GM18907 (cell line): ENCODE results near the gene ZNF343.
A peak's percentile ranks its signal among the peaks of the same experiment; 100 is the strongest.
"Not testable (repeated sequence)": the region's sequence is repeated elsewhere in the genome, so short reads cannot be mapped to it uniquely, and the experiment has no call there.

Source experiments
- ATAC-seq: cut with Tn5 transposase; IDR thresholded peaks from one replicate; pipeline ENCODE4 v1.9.1; 2021; ENCODE audit warnings: mild to moderate bottlenecking, moderate library complexity; ENCODE audit not compliant: unreplicated experiment

Gene ZNF343

DNA sequence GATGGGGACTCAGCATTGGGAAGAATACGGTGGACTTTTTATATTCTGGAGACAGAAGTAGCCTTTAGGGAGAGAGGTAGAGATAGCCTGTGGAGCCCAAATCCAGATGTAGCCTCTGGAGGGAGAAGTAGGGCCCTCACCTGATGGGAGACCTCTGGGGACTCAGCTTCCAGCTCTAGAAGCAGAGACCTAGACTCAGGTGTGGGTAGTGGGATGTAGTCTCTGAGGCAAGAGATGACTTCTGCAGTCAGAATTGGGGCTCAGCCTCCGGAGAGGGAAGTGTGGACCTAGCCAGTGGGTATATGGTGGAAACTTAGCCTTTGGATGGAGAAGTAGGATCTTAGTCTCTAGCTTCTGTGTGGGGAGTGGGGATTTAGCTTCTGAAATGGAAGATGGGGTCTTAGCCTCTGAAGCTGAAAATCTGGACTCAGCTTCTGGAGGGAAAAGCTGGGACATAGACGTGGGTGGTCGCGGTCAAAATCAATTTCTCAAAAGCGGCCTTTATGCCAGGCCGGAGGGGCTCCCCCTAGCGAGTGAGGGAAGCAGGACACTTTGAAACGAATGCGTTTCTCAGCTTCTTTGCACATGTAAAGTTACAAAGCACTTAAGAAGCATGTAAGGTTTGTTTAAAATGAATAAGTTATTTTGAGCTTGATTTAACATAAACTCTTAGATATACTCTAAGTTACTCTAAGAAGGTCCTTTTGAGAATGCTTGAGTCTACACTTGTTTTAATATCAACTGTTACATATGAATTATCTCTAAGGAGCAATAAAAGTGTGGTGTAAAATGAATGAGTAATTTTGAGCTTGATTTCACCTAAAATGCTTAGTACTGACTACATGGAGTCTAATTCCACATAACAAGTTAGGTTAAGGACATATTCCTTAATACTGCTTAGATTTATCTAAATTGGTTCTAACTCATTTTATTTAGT lies 12.9 kb upstream of the ZNF343 start:
- ATAC-seq: no peak

DNA sequence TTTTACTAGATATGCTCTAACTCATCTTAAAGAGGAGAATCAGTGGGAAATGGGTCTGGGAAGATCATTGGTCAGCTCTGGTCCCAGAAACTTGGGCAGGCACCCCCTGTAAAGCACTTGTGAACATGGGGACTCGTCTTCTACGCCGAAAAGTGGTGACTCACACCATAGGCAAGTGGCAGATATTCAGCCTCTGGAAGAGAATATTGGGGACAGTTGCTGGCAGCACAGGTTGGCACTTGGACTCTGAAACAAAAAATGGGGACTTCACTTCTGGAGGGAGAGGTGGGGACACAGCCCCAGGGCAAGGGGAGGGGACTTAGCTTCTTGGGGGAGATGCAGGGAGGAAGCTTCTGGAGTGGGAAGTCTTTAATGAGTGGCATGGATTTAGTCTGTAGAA lies 11.9 kb upstream of the ZNF343 start:
- no peak for ATAC-seq

DNA sequence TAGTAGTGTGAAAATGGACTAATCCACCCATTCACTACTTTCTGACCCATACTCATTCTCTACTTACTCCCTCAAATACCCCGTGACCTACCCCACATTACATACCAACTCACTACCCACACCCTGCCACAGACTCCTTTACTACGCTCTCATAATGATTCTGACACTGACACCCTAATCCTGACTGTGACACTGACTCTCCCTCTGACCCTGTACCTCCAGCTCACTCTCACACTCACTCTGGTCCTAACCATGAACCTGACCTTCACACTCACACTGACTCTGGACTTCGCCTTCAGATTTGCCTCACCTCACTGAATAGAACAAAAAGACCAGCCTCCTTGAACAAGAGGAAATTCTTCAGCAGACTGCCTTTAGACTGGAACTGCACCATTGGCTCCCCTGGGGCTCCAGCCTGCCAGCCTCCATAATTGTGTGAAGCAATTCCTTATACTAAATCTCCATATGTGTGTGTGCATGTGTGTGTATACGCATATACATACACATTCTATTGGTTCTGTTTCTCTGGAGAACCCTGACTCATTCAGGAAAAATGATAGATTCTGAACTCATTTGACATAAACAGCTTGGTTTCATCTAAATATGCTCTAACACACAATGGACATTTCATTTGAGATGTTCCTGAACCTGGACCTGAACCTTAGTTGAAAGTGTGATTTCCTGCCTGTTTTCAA lies 10.5 kb upstream of the ZNF343 start:
- no peak for ATAC-seq

DNA sequence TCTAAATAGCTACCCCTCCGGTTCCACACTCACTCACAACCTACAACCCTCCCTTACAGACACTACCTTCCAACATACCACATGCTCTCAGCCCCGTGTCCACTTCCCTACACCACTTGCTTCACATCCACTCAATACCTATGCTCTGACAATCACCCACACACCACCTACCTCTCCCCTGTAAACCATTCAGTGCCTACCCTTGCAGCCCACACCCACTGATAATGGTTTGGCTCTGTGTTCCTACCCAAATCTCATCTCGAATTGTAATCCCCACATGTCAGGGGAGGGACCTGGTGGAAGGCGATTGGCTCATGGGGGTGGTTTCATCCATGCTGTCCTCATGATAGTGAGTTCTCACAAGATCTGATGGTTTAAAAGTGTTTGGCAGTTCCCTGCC lies 9.8 kb upstream of the ZNF343 start:
- no peak for ATAC-seq

GRCh38 chr20:2518096-2518495 lies 9.4 kb upstream of the ZNF343 start:
- ATAC-seq: no peak

DNA sequence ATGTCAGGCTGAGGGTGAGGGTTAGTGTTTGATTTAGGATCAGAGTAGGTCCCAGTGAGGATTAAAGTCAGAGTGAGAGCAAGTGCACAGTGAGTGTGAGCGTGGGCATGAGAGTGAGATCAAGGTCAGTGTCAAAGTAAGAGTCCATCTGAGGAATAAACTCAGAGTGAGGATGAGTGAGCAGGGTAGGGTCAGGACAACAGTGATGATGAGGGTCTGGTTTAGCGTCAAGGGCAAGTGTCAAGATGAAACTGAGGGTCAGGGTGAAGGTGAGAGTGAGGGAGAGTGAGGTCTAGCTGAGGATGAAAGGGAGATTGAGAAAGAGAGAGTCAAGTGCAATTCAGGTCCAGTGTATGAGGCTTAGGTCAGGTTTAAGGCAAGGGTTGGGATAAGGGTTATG lies 7.7 kb upstream of the ZNF343 start:
- ATAC-seq: no peak

DNA sequence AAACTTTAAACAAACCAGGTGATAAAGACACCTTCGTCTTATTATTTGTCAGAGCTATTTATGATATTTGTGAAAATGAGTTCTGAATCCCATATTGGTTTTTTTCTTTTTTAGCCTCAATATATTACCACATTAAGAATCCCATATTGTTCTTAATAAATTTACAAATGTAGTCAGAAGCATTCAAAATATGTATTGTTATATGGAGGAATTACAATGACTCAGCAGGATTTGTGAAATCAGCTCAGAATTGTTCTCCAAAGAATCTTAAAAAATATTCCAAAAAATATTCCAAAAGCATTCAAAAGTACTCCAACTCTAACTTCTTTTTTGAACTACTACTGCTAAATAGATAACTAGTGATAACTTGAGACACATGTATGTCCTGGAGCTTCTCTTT lies 6.5 kb upstream of the ZNF343 start:
- no peak for ATAC-seq

- ATAC-seq: no peak
These were observed 1.1 kb upstream of the ZNF343 start for GRCh38 chr20:2509794-2510193.

- ATAC-seq: no peak
These were observed 710 bp upstream of the ZNF343 start for GRCh38 chr20:2509468-2509781.

DNA sequence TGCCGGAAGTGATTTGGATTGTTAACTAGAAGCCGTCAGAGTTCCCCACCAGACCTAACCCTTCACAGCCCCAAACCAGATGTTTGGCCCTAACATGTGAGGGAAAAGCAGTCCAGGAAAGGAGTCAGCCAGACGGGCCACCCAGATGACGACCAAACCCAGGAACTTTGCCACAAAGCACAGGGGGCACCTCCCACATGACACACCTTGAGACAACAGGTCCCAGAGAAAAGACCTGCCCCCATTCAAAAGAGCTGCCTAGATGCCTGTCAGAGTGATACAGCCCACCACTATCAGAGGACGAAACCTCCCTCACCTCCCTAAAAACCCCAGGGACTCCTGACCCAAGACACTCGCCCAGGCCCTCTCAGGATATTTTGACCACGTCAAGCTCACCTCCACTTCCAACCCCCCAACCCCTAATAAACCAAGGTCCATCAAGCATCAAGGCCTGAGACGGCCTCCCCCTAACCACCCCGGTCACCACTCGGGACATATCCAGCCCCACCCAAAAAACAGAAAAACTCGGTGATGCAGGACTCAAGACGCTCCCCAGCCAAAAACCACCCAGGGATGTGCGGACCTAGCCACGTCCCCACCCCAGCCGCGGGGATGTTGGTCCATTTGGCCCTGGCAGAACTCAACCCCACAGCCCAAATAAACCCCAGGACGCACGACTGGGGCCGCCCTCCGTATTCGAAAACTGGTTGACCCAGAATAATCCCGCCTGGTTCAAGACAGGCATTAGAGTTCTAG lies 662 bp downstream of the ZNF343 start:
- ATAC-seq: peak; percentile 26

DNA sequence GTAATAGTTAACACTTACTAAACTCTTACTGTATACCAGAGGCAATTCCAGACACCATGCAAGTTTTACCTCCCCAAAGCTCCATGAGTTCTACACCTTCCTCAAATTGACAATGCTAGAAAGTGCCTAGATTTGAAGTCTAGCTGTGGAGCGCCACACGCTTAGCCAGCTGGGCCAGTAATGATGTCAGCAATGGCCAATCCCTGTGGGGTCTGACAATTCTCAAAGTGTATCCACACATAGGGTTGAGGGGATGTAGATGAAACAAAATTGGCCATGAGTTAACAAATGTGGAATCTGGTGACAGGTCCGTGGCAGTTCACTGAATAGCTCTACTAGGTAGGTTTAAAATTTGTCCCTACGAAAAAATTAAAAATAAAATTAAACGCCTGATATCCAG lies 1.3 kb downstream of the ZNF343 start:
- no peak for ATAC-seq

- not testable (repeated sequence) for ATAC-seq
These were observed 2.3 kb downstream of the ZNF343 start for GRCh38 chr20:2506426-2506825.

- not testable (repeated sequence) for ATAC-seq
These were observed 3.9 kb downstream of the ZNF343 start for GRCh38 chr20:2504803-2505202.

DNA sequence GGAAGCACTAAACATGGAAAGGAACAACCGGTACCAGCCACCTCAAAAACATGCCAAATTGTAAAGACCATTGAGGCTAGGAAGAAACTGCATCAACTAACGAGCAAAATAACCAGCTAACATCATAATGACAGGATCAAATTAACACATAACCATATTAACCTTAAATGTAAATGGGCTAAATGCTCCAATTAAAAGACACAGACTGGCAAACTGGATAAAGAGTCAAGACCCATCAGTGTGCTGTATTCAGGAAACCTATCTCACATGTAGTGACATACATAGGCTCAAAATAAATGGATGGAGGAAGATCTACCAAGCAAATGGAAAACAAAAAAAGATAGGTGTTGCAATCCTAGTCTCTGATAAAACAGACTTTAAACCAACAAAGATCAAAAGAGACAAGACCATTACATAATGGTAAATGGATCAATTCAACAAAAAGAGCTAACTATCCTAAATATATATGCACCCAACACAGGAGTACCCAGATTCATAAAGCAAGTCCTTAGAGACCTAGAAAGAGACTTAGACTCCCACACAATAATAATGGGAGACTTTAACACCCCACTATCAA lies 5.8 kb downstream of the ZNF343 start:
- not testable (repeated sequence) for ATAC-seq

GRCh38 chr20:2485661-2486060 lies 23.1 kb downstream of the ZNF343 start:
- no peak for ATAC-seq

DNA sequence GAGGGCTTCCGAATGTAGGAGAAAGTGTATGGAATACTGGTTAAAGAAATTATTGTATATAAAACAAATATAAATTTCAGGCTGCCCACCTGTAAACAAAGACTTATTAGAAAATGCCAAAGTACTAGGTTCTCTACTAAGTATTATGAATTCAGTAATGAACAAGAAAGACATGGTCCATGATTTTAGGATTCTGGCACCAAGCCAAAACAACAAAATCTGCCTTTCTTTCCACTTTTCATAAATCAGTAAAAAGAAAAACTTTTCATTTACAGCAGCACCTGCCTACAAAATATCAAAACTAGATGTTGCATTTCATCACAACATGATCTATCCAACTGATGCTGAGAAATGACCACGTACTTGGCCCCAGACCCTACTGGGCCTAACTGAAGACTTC lies 23.6 kb downstream of the ZNF343 start:
- no peak for ATAC-seq

DNA sequence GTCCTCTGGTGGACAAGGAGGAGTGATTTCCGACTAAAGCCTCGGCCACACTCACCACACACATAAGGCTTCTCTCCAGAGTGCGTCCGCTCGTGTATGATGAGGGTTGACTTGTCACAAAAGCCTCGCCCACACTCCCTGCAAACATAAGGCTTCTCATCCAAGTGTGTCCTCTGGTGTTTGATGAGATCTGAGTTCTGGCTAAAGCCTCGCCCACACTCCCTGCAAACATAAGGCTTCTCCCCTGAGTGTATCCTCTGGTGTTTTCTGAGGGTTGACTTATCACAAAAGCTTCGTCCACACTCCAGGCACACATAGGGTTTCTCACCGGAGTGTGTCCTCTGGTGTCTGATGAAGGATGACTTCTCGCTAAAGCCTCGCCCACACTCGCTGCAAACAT lies 25.2 kb downstream of the ZNF343 start:
- ATAC-seq: no peak

- ATAC-seq: no peak
These were observed 28.3 kb downstream of the ZNF343 start for GRCh38 chr20:2480381-2480780.

GRCh38 chr20:2476742-2477615 lies 31.7 kb downstream of the ZNF343 start:
- ATAC-seq: no peak
